Smooth muscle cell (in vitro differentiated cells): ENCODE measurements around the gene COX6B1. TPM values are rescaled to one million over a fixed set of nuclear protein-coding genes. Genes with fewer than 3 reads are reported as not detected.

Experiments used
- DNase-seq: peaks from one replicate; lab custom pipeline; 2025; ENCODE audit not compliant: unreplicated experiment; lab: John Stamatoyannopoulos, UW
- H2AFZ ChIP-seq: fragments of 200-600 bp; sonication (generic); 2 replicates; pipeline ENCODE4 v1.6.0; 2016; ENCODE audit warnings: antibody characterized with exemption, low read depth, mild to moderate bottlenecking
- H3F3A ChIP-seq: fragments of 200-600 bp; sonication (generic); 2 replicates; pipeline ENCODE4 v1.6.0; 2017; ENCODE audit warnings: antibody characterized with exemption, low read depth
- H3K27ac ChIP-seq: fragments of 200-600 bp; sonication (generic); 2 replicates; pipeline ENCODE4 v1.5.1; 2016; ENCODE audit warnings: low read depth, mild to moderate bottlenecking
- H3K27me3 ChIP-seq: fragments of 200-600 bp; sonication (generic); 2 replicates; pipeline ENCODE4 v1.6.1; 2016; ENCODE audit warnings: low read depth, mild to moderate bottlenecking
- H3K36me3 ChIP-seq: fragments of 200-600 bp; sonication (generic); 2 replicates; pipeline ENCODE4 v1.5.1; 2016; ENCODE audit warnings: low read depth
- H3K4me1 ChIP-seq: fragments of 200-600 bp; sonication (generic); 2 replicates; pipeline ENCODE4 v1.5.1; 2016; ENCODE audit warnings: low read depth
- H3K4me2 ChIP-seq: fragments of 200-600 bp; sonication (generic); 2 replicates; pipeline ENCODE4 v1.6.0; 2016; ENCODE audit warnings: mild to moderate bottlenecking
- H3K4me3 ChIP-seq: fragments of 200-600 bp; sonication (generic); 2 replicates; pipeline ENCODE4 v1.5.1; 2016; ENCODE audit warnings: mild to moderate bottlenecking
- H3K79me2 ChIP-seq: fragments of 200-600 bp; sonication (generic); 2 replicates; pipeline ENCODE4 v1.6.0; 2016; ENCODE audit warnings: low read depth, mild to moderate bottlenecking
- H3K9ac ChIP-seq: fragments of 200-600 bp; sonication (generic); 2 replicates; pipeline ENCODE4 v1.6.0; 2016; ENCODE audit warnings: low read depth
- H3K9me3 ChIP-seq: fragments of 200-600 bp; sonication (generic); replicated peaks from 2 replicates; pipeline ENCODE4 v1.5.1; 2016; ENCODE audit warnings: low read depth
- H4K20me1 ChIP-seq: fragments of 200-600 bp; sonication (generic); 2 replicates; pipeline ENCODE4 v1.6.0; 2016; ENCODE audit warnings: low read depth
- CTCF ChIP-seq: fragments of 200-600 bp; sonication (generic); IDR thresholded peaks from 2 replicates; pipeline ENCODE4 v1.5.1; 2017; ENCODE audit warnings: borderline replicate concordance, mild to moderate bottlenecking, antibody characterized with exemption; ENCODE audit not compliant: insufficient read depth, poor library complexity, severe bottlenecking
- WGBS: methylation state at CpG from one replicate; pipeline ENCODE4 v1.1.7; 2016; ENCODE audit warnings: low lambda C conversion rate; 5-methylcytosine and 5-hydroxymethylcytosine counted together
- polyA plus RNA-seq: library from polyadenylated mRNA; unstranded; fragments of >200 nt; fragmentation: Nextera tagmentation; extraction: Ambion mirVana; gene quantifications from 2 replicates; pipeline ENCODE4 v1.2.1, GENCODE V29; 2016
- total RNA-seq: library from RNA; depleted of rRNA; stranded (reverse); fragments of >200 nt; gene quantifications from 2 replicates; pipeline ENCODE4 v1.2.3, GENCODE V29; 2014

Gene COX6B1
- total and polyA plus RNA-seq, 2 experiments from 2014 or later, result 622 to 971 TPM

- WGBS, result 72% methylated on average over 3 of the region's 3 CpGs
- no peak overlapping the region for H2AFZ ChIP-seq
- no peak overlapping the region for H3K9ac ChIP-seq
- no peak overlapping the region for H3K4me3 ChIP-seq
- H3K4me1 ChIP-seq, result no peaks in the 10 kb centered on the region
- DNase-seq, result no peak
- no peaks in the 10 kb centered on the region for H3F3A ChIP-seq
- no peaks in the 10 kb centered on the region for H4K20me1 ChIP-seq
- H3K27me3 ChIP-seq, result no peaks in the 10 kb centered on the region
- no peak overlapping the region for H3K4me2 ChIP-seq
- no peaks in the 10 kb centered on the region for H3K79me2 ChIP-seq
- H3K27ac ChIP-seq, result no peak overlapping the region
- no peaks in the 10 kb centered on the region for H3K36me3 ChIP-seq
- H3K9me3 ChIP-seq, result no peaks in the 10 kb centered on the region
- TF ChIP-seq CTCF, result no peak
These were observed 40.5 kb upstream of the COX6B1 start for GRCh38 chr19:35607661-35608060.

- no peaks in the 10 kb centered on the region for H4K20me1 ChIP-seq
- 78% methylated on average over 2 of the region's 2 CpGs for WGBS
- H3F3A ChIP-seq, result no peaks in the 10 kb centered on the region
- H3K4me2 ChIP-seq, result no peak overlapping the region
- H3K27ac ChIP-seq, result no peak overlapping the region
- DNase-seq, result no peak
- no peak overlapping the region for H3K9ac ChIP-seq
- H3K27me3 ChIP-seq, result no peaks in the 10 kb centered on the region
- H3K4me1 ChIP-seq, result peaks cover 4% of the 10 kb centered on the region
- no peaks in the 10 kb centered on the region for H3K36me3 ChIP-seq
- H2AFZ ChIP-seq, result no peak overlapping the region
- H3K4me3 ChIP-seq, result no peak overlapping the region
- no peak for TF ChIP-seq CTCF
- no peaks in the 10 kb centered on the region for H3K79me2 ChIP-seq
- H3K9me3 ChIP-seq, result no peaks in the 10 kb centered on the region
These were observed 39.9 kb upstream of the COX6B1 start for GRCh38 chr19:35608251-35608650.

GRCh38 chr19:35609851-35610353 is 38.2 kb upstream of the COX6B1 start:
- no peak overlapping the region for H3K9ac ChIP-seq

More at GRCh38 chr19:35609851-35610353, 38.2 kb upstream of the COX6B1 start:
- TF ChIP-seq CTCF, result no peak
- H3K4me3 ChIP-seq, result no peak overlapping the region
- no peaks in the 10 kb centered on the region for H3K36me3 ChIP-seq
- H3K9me3 ChIP-seq, result no peaks in the 10 kb centered on the region
- H3F3A ChIP-seq, result no peaks in the 10 kb centered on the region
- H3K27me3 ChIP-seq, result no peaks in the 10 kb centered on the region
- no peak overlapping the region for H3K27ac ChIP-seq
- no peak for DNase-seq
- H4K20me1 ChIP-seq, result no peaks in the 10 kb centered on the region
- H3K4me2 ChIP-seq, result no peak overlapping the region
- 83% methylated on average over 6 of the region's 6 CpGs for WGBS
- H3K4me1 ChIP-seq, result peaks cover 4% of the 10 kb centered on the region
- H3K79me2 ChIP-seq, result no peaks in the 10 kb centered on the region
- H2AFZ ChIP-seq, result no peak overlapping the region
